Stimulated activated CD4-positive, alpha-beta T cell treated with anti-CD3 and anti-CD28 coated beads, Interleukin-12 subunit alpha, Interleukin-12 subunit beta, amount 100 ng/mL, for 4 hours (primary cell): ENCODE results near the gene KMT2E.

Source experiments
- DNase-seq: peaks from one replicate; pipeline ENCODE4 v3.0.0-alpha.2; 2020

KMT2E gene

DNA sequence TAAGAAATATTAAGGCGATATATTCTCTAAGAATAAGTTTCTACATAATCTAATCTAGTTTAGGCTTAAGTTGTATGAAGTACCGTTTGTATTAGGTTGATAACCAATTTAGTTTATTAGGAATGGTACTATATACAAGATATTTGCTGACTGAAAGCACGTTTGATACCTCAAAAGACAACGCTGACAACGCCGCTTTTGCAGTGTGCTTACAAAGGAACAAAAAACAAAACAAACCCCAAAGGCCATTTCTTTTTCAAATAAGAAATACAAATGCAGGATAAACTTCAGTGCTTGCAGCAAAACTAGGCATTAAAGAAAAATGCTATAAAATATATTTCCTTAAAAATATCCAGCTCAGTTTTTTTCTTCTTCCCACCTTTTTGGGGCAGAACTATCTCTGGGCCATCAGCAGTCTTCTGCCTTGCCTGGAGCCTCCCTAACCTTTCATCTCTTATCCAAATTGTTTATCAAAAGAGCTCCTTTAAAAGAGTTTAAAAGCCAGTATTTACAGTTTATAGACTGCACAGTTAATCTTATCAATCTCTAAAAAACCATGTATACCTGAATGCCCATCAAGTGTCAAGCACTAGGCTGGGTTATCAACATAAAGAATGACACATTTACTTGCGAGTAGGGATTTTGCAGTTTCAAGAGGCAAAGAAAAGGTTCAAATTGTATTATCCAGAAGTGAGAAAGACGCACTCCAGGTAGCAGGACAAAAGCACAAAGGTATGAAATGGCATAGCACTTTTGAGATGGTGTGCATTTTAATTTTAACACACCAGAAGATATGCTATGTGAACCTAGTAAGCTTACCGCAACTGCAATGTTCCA is 4.1 kb upstream of the KMT2E start:
- no peak for DNase-seq

DNA sequence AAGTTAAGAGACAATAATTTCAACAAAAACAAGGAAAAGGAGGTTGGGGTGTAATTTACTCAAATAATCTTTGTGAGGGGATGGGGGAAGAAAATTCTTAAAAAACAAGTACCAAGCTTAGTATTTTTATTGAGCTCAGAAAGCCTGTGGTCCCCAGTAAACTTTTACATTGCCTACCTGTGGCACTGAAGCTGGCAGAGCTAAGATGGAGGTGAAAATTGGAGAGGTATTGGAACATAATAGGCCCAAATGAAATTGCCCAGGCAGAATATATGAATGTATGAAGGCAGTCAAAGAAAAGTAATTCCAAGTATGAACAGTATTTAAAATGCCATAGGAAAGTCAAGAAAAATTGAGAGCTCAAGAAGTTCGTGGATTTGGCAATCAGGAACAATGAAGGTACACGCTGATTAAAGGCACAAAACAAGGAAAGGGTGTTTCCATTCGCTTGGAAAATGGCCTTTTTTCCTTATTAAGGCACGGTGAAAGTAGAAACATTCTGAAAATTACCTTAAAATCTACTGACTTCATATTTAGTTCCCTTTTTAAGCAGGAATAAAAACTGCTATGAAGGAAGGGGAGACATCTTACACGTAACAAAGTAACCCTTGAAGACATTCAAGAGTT is 3.4 kb upstream of the KMT2E start:
- no peak for DNase-seq

DNA sequence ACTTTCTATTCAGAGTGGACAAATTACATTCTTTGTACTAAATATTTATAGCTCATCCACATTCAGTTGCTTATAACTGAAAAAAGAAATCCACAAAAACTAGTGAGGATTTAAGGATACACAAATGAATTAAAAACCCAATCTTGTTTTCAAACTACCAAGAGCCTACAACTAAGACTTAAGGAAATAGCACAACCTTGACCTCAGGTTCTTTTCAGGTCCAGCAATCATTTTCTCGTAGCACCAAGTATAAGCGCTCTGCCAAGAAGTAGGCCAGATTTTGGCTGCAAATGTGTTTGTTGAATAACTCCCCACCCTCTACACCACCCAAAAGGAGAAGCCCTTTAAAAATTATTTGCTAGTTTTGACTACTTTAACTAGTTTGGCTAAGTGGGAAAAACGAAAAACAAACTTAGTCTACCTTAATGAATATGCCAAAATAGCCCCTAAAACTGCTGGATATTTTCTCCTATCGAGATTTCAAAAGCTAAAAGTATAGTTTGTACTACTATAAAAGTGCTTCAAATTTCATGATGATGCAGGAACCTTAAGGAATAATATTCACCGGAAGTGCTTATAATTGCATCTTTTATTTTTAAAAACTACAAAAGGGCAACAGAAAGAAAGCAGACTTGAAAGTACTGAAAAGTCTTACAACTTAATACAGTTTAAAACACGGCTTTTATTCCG is 2.7 kb upstream of the KMT2E start:
- DNase-seq: no peak

DNA sequence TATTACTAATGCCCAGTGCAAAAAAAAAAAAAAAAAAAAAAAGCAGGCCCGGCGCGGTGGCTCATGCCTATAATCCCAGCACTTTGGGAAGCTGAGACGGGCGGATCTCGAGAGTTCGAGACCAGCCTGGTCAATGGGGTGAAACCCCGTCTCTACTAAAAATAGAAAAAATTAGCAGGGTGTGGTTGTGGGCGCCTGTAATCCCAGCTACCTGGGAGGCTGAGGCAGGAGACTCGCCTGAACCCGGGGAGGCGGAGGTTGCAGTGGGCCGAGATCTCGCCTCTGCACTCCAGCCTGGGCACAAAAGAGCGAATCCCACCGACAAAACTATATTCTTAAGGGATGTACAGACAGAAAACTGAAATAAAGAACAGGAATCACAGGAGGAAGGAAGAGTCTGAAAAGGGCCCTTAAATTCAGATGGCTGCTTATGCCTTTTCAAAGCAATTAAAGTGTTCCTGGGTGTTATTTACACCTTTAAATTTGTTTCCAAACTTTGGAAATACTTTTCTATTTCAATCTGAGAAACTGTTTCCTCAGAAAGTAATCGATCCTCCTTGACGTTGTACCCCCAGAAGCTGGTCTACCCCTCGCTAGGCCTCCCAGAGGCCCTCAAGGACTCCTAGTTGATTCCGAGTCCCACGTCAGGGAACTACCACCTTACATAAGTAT is 2.0 kb upstream of the KMT2E start:
- DNase-seq: no peak

DNA sequence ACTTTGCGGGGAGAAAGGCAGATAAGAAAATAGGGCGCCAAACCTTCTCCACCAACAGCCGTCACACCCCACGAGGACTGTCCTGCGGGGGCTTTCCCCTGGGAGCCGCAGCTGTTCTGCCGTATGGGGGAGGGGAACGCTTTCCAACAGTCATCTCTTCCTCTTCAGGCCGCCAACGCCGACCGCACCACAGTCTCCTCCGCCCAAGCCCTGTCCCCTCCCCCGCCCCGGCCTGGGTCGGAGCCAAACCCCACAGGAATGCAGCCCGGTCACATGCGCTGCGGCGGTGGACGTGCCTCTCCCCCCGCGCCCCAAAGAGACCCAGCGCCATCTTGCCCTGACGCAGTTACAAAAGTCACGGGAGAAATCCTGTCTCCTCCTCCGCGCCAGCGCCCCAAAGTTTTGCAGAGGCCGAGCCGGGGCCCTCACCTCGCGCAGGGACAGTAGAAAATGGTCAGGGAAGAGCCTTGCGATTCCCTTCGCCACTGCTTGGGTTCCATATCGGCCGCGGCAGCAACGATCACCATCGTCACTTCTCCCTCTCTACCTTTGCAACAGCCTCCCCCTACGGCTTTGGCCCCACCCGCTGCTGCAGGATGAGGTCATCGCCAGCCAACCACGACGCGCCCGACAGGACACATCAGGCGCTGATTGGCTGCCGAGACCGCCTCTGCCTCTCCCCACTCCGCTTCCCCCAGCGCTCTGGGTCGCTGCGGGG is 1.3 kb upstream of the KMT2E start:
- DNase-seq: peak; percentile 99

DNA sequence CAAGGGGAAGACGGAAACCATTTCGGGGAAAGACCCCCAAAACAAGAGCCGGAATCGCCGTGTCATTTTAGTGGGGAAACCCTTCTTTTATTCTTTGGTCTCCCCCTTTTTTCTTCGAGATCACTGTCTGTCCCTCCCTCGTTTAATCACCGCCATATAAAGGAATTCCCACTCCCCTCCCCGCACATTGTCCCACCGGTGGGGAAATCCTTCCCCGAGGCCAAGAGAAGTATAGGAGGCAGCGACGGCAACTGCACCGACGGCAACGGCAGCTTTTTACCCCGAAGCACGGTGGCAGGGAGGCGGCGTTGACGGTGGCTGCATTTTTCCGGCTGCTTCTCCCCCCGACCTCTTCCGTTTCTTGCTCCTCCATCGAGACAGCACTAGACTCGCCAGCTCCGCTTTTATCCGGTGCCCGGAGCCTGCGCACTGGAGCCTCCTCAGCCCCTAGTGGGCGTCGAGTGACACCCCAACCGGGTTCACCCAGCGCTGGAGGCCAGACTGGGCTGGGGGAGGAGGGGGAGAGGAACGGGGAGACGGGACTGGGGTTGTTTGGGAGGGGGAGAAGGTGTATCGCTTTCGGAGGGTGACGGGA is 687 bp upstream of the KMT2E start:
- DNase-seq: peak; percentile 90

DNA sequence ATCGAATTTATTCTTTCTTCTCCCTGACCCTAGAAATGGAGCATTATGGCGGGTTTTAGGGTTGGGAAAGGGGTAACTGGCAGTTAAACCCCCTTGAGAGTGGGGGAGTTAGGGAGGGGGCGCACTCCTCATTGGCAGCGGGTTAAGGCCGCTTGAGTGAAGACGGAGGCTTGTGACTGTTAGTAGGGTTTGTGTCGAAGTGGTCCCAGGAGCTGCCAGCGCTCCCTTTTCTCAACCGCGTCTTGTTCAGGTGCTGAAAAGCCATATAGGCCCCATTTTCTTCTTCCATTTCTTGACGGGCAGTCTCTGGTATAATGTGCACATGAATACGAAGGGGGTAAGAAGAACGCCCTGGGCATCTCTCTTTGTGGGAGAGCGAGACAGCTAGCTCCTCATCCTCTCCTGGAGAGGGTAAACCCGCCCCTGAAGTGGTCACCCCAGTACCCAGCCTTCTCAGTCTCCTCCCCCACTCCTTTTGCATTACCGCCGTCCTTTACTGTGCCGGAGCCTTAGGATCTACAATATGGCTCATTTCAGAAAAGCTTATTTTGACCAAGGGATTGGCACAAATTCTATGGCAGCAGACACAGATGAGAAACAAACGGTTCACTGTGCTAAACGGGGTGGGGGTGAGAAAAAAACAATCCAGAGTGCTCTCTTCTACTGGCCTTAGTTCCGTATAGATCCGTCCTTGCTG is 836 bp downstream of the KMT2E start:
- peak; percentile 18 for DNase-seq

DNA sequence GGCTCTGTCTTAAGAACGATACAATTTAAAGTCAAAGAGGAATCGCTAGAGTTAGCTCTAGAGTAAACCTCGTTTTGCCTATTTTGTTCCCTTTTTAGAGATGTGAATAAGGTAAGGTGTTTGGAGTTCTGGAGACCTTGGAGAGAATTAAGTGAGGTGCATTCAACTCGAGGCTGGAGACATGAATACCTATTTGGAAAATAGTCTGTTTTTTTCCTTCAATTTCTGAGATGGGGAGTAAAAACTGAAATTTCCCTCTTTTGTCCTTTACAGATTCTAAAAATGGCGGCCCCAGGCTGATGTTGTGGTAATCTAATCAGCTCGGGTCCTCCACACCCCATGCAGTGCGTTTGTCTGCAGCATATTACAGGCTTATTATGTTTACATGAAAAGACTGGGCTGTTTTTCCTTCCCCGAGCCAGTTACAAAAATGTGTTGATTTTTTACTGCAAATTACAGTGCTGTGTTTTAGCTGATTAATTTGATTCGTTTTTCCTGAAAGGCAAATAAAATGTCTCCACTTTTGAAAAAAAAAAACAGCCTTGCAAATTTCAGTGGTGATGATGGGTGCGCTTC is 1.5 kb downstream of the KMT2E start:
- no peak for DNase-seq

DNA sequence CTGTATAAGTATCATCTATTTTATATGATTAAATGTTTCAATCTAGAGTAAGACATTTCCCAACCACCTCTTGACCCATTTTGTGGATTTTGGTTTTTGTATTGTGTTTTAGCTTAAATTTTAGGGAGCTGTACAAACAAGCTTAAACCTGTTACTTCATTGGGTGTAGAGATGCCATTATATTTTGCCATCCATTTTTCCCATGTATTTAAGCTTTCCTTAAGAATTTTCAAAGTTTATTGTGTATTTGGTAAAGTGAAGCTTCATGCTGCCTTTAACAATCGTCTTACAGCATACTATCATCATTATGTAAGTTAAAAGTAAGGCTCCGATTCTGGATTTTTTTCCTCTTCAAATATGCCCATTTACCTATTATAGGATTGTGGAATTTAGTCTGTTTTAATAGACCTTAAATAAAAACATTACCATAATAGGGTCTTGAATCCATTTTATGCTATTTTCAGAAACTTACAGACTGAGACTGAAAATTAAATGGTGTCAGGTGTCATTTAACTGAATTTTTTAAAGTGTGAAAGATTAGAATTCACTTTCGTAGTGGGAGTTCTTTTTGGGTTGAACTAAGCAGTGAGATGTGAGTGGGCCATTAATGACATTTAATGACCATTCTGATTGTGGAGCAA is 2.2 kb downstream of the KMT2E start:
- no peak for DNase-seq

DNA sequence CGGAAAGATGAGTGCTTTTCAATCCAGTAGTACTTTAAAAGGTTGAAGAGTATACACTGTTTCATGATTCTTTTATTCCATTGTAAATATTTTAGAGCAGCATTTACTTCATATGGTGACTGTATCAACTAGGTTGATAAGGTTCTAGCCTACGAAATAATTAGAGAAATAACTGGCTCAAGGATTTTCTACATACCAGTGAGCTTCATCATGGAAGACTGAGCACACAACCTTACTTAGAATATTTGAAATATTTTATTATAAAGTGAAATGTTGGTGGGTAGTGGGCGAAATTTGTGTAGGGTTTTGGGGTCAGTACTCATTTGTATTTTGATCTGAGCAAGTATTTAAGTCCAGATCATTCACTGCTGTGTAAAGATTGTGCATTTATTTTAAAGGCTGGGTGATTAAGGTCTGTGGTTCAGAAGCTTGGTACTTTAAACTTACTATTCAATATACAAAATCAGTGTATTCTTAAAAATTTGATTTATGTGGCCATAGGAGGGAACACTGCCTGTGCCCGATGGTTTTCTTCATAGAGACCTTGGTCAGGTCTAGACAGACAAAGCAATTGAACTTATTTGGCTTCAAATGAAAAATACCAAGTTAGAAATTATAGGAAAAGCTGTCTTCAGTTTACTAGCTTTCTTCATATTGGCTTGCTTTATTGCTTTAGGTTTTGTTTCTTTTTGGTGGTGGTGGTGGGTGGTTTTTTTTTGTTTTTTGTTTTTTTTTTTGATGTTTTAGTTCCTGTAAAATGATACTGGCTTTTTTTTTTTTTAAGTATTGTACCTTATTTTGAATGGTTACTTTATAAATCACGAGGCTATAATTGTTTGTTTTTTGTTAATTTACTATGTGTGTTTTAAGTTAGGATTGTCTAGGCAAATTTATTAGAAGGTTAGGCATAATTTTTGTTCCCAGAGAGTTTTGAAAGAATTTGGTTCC is 3.0 kb downstream of the KMT2E start:
- DNase-seq: no peak

DNA sequence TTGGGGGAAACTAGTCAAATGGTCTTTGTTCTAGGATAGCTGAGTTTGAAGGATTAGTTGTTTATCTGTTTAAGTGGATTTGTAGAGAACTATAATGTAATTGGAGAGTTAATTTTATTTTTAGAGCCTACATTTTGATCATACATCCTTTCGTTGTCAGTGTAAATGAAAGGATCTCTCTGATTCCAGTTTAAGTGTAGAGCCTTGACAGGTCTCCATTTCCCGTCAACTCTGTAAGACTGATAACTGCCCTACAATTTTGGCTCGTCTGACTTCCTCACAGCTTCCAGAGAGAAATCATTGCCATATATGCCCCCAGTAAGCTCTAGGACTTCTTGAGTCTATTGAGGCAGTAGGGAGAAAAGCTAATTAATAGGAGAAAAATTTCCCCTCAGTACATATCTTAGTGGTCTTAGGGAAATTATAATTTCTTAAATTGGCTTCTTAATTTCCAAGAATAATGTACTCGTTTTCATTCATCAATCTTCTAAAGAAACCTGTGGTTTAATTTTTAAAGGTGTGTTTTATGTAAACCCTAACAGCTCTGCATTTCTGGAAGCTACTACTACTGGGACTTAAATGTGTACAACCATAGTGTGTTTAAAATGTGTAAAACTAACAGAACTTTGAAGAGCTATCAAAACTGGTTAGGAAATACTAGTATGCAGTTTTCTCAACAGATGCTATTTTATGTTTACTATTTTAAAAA is 3.8 kb downstream of the KMT2E start:
- DNase-seq: no peak

DNA sequence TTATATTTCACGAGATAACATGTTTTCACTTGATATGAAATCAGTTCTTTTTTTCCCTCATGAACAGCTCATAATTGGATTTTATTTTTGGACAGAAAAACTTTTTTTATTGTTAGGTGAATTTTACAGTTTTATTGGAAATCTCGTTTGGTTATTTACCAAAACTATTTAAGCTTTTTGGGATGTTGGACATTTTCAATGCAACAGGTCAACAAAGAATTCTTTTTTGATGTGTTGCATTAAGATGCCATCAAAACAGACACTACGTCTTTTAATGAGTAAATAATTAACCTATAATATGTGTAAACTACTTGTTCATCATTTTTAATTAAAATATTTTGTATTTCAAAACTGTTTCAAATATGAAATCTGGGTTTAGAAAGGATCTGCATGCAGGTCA is 5.3 kb downstream of the KMT2E start:
- DNase-seq: no peak

DNA sequence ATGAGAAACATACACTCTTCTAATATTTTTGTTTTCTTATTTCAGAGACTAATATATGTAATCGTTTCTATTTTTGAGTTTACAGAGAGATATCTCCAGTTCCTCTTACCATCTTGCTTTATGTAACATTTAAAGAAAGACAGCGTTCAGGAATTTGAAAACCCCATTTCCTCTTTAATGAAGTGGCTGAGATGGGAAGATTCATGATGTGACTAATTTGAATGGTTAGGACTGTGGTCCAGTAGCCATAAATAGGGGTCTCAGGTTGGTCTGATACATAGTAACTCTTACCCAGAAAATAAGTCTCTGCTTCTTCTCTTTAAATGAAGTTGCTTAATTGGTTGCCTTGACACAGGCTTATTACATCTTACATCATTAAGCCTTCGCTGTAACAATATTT is 6.9 kb downstream of the KMT2E start:
- no peak for DNase-seq

DNA sequence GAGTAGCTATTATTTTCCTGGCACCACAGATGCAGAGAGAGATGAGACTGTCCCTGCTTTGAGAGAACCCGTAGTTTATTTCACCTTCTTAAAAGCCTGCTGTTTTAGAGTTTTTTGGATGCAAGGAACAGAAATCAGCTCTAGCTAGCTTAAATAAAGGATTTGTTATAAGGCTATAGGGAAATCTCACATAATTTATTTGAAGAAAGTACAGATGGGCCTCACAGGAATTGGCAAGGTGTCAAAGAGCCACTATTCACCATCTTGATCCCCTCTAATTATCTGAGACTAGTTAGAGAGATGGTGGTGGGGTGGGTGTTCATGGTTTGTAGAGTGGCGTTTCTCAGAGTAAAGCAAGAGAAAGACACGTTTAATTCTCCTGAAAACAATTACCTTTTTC is 7.3 kb downstream of the KMT2E start:
- DNase-seq: no peak

DNA sequence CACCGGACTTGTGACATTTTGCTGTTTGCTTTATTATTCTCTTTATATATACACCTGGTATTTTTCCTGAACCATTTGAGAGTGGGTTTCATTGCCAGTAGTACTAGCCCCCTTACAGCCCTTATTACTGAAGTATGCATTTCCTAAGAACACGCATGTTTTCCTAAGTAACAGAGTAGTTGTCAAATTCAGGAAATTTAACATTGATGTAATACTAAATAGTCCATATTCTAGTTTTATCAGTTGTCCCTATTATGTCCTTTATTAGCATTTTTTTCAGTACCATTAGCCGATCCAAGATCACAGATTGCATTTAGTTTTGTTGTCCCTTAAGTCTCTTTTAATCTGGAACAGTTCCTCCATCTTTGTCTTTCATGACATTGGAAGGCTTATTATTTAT is 8.0 kb downstream of the KMT2E start:
- no peak for DNase-seq

DNA sequence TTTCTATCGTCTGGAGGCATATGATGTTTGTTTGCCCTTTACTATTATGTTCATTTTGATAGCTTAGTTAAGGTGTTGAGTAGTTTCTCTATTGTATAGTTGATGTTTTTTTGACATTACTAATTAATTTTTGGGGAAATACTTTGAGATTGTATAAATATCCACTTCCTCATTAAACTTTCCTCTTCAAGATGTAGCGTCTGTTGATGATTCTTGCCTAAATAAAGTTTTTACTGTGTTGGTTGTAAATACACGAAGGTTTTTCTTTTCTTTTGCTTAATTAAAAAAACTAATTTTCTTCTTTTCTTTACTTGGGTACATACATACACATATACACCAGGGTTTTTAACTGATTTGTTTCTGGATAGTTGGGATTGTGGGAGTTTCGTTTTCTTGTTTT is 8.5 kb downstream of the KMT2E start:
- DNase-seq: no peak

DNA sequence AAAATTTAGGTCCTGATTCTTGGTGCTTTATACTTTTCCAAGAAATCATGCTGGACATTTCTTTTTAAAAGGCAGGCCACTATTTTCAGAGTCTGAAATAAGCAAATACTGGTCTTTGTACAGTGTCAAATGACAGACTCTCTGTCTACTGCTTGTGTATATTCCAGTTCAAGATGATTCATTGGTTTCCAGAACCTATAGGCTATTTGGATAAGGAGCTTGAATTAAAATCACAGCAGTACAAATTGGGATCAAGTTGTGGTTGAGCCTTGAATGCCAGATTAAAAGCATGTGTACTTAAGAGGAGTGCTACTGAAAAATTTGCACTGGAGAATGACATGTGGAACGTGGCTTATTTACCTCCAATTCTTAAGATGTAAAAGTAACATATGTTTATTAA is 10.7 kb downstream of the KMT2E start:
- DNase-seq: no peak

DNA sequence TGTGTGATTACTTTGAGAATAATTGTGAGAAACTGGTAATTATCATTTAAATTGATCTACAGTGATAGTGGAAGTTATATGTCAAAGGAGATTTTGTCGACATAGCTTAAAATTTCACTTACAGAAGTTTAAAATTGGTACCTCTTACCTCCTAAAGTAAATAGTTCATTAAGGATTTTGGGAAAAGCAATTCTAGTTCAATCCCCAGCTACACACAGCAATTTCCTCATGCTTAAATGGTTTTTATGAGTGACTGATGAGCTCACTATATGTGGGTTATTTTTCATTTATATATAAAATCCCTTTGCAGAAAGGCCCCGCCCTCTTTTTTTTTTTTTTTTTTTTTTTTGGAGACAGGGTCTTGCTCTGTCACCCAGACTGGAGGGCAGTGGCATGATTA is 12.7 kb downstream of the KMT2E start:
- DNase-seq: no peak
